ENCODE measurements around the gene PTPRH. TPM values are rescaled to one million over a fixed set of nuclear protein-coding genes. Genes with fewer than 3 reads are reported as not detected.

PTPRH gene
- total and polyA plus RNA-seq, 2 donors (not counting 1 experiment from before 2014, with no cell fraction given): not detected

DNA sequence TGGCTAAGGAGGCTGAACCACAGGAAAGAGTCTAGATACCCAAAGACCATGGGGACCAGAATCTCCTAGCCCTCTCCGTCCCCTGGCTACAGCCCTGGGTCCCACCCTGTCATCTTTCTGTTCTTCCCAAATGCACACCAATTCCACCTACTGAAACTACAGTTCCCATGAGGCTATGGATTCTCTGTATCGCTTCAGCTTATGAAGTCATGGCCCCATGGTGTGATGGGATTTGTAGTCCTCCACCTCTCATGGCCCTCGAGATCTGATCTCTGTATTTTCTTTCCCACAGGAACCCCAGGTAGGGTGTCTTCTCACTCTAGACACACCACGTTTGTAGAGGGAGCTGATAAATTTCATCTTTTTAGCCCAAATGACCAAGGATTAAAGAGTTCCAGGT lies 11.8 kb downstream of the PTPRH start:
- no peak overlapping the region for H3K27ac Mint-ChIP-seq
- H3K4me3 ChIP-seq (ENCODE audit: control extremely low read depth in 1 of 5, extremely low read depth in 1 of 5, insufficient read depth in 1 of 5, low read depth in 2 of 5, low read length in 4 of 5): no peak overlapping the region
- DNase-seq (no peak), ATAC-seq (ENCODE audit: low read depth) (no peak)
- H3K36me3 ChIP-seq (replicated peaks in 1 of 2; ENCODE audit: control extremely low read depth in 1 of 2, control insufficient read depth in 1 of 2, extremely low read depth in 1 of 2, insufficient read depth in 2 of 2, low read length in 1 of 2): no peaks in the 10 kb centered on the region
- no peak overlapping the region for H3K4me3 Mint-ChIP-seq
- TF ChIP-seq, protein P1, sequence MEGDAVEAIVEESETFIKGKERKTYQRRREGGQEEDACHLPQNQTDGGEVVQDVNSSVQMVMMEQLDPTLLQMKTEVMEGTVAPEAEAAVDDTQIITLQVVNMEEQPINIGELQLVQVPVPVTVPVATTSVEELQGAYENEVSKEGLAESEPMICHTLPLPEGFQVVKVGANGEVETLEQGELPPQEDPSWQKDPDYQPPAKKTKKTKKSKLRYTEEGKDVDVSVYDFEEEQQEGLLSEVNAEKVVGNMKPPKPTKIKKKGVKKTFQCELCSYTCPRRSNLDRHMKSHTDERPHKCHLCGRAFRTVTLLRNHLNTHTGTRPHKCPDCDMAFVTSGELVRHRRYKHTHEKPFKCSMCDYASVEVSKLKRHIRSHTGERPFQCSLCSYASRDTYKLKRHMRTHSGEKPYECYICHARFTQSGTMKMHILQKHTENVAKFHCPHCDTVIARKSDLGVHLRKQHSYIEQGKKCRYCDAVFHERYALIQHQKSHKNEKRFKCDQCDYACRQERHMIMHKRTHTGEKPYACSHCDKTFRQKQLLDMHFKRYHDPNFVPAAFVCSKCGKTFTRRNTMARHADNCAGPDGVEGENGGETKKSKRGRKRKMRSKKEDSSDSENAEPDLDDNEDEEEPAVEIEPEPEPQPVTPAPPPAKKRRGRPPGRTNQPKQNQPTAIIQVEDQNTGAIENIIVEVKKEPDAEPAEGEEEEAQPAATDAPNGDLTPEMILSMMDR (IDR thresholded peaks at IDR 0.05): no peak
- TF ChIP-seq EZH2 (IDR thresholded peaks at IDR 0.05; ENCODE audit: borderline replicate concordance, insufficient read depth, low read depth, low read length, poor library complexity, severe bottlenecking): no peak
- ChIA-PET CTCF (no interaction called here), POLR2A (no interaction called here)
- no peak overlapping the region for H2AFZ ChIP-seq (ENCODE audit: insufficient read depth, low read depth, low read length, poor library complexity, severe bottlenecking)
- no peak overlapping the region for H3K4me2 ChIP-seq (replicated peaks; ENCODE audit: low read depth, low read length, poor library complexity, severe bottlenecking)
- no peaks in the 10 kb centered on the region for H3K79me2 ChIP-seq (ENCODE audit: control insufficient read depth, insufficient read depth, low read length)
- intact Hi-C loops (cut with micrococcal nuclease): no loop called here
- peaks cover 0 to 16% (median 0%) of the 10 kb centered on the region in 4 experiments for H3K27me3 ChIP-seq (replicated peaks in 1 of 4; ENCODE audit: control extremely low read depth in 1 of 4, control insufficient read depth in 3 of 4, insufficient read depth in 4 of 4, low read length in 3 of 4)
- no peaks in the 10 kb centered on the region for H3K4me1 Mint-ChIP-seq
- no peaks in the 10 kb centered on the region for H3K9me3 Mint-ChIP-seq (ENCODE audit: insufficient read depth)
- H3K27ac ChIP-seq (ENCODE audit: low read length in 2 of 2): no peak overlapping the region
- H4K20me1 ChIP-seq (ENCODE audit: control insufficient read depth, insufficient read depth, low read length, poor library complexity, severe bottlenecking): no peaks in the 10 kb centered on the region
- H3K4me1 ChIP-seq (ENCODE audit: control insufficient read depth in 2 of 2, insufficient read depth in 2 of 2, low read length in 2 of 2): no peaks in the 10 kb centered on the region
- peaks cover 34% of the 10 kb centered on the region for H3K27me3 Mint-ChIP-seq
- no peak overlapping the region for H3K9ac ChIP-seq (ENCODE audit: low read length)
- 65% methylated on average over 2 of the region's 4 CpGs for WGBS (ENCODE audit: insufficient coverage)
- peaks cover 0 to 13% (median 0%) of the 10 kb centered on the region in 3 donors for H3K9me3 ChIP-seq (ENCODE audit: control extremely low read depth in 1 of 3, control insufficient read depth in 2 of 3, insufficient read depth in 1 of 3, low read length in 2 of 3)

- H3K9me3 ChIP-seq (ENCODE audit: control extremely low read depth in 1 of 3, control insufficient read depth in 2 of 3, insufficient read depth in 1 of 3, low read length in 2 of 3): peaks cover 0 to 13% (median 0%) of the 10 kb centered on the region in 3 donors
- H3K4me3 Mint-ChIP-seq: no peak overlapping the region
- H3K9me3 Mint-ChIP-seq (ENCODE audit: insufficient read depth): no peaks in the 10 kb centered on the region
- H2AFZ ChIP-seq (ENCODE audit: insufficient read depth, low read depth, low read length, poor library complexity, severe bottlenecking): no peak overlapping the region
- no peak overlapping the region for H3K4me2 ChIP-seq (replicated peaks; ENCODE audit: low read depth, low read length, poor library complexity, severe bottlenecking)
- no peak for ATAC-seq (ENCODE audit: low read depth)
- no peaks in the 10 kb centered on the region for H3K4me1 Mint-ChIP-seq
- H3K27me3 ChIP-seq (replicated peaks in 1 of 4; ENCODE audit: control extremely low read depth in 1 of 4, control insufficient read depth in 3 of 4, insufficient read depth in 4 of 4, low read length in 3 of 4): peaks cover 0 to 16% (median 0%) of the 10 kb centered on the region in 4 experiments
- WGBS (ENCODE audit: insufficient coverage): 94% methylated on average over 10 of the region's 10 CpGs
- POLR2A ChIA-PET: no interaction called here
- no peak for DNase-seq
- H3K79me2 ChIP-seq (ENCODE audit: control insufficient read depth, insufficient read depth, low read length): no peaks in the 10 kb centered on the region
- intact Hi-C loops (cut with micrococcal nuclease): no loop called here
- no peak overlapping the region for H3K27ac ChIP-seq (ENCODE audit: low read length in 2 of 2)
- TF ChIP-seq, protein P1 (IDR thresholded peaks at IDR 0.05): no peak
- TF ChIP-seq EZH2 (IDR thresholded peaks at IDR 0.05; ENCODE audit: borderline replicate concordance, insufficient read depth, low read depth, low read length, poor library complexity, severe bottlenecking): no peak
- no peak overlapping the region for H3K27ac Mint-ChIP-seq
- no peaks in the 10 kb centered on the region for H4K20me1 ChIP-seq (ENCODE audit: control insufficient read depth, insufficient read depth, low read length, poor library complexity, severe bottlenecking)
- H3K9ac ChIP-seq (ENCODE audit: low read length): no peak overlapping the region
- no peaks in the 10 kb centered on the region for H3K36me3 ChIP-seq (replicated peaks in 1 of 2; ENCODE audit: control extremely low read depth in 1 of 2, control insufficient read depth in 1 of 2, extremely low read depth in 1 of 2, insufficient read depth in 2 of 2, low read length in 1 of 2)
- peaks cover 36% of the 10 kb centered on the region for H3K27me3 Mint-ChIP-seq
- no peaks in the 10 kb centered on the region for H3K4me1 ChIP-seq (ENCODE audit: control insufficient read depth in 2 of 2, insufficient read depth in 2 of 2, low read length in 2 of 2)
- CTCF ChIA-PET: no interaction called here
- H3K4me3 ChIP-seq (ENCODE audit: control extremely low read depth in 1 of 5, extremely low read depth in 1 of 5, insufficient read depth in 1 of 5, low read depth in 2 of 5, low read length in 4 of 5): no peak overlapping the region
These were observed 12.5 kb downstream of the PTPRH start for GRCh38 chr19:55196803-55197202.

Data from B cell (primary cell).